GM11168 (cell line): ENCODE data around the gene ITM2A.

Experiments
- in situ Hi-C: fragments of 300-500 bp; cut with MboI; formaldehyde crosslinking; loops from one replicate; pipeline ENCODE4 v1.12.0; 2022; ENCODE audit warnings: low sequenced_read_pairs; ENCODE audit not compliant: unreplicated experiment

ITM2A gene

DNA sequence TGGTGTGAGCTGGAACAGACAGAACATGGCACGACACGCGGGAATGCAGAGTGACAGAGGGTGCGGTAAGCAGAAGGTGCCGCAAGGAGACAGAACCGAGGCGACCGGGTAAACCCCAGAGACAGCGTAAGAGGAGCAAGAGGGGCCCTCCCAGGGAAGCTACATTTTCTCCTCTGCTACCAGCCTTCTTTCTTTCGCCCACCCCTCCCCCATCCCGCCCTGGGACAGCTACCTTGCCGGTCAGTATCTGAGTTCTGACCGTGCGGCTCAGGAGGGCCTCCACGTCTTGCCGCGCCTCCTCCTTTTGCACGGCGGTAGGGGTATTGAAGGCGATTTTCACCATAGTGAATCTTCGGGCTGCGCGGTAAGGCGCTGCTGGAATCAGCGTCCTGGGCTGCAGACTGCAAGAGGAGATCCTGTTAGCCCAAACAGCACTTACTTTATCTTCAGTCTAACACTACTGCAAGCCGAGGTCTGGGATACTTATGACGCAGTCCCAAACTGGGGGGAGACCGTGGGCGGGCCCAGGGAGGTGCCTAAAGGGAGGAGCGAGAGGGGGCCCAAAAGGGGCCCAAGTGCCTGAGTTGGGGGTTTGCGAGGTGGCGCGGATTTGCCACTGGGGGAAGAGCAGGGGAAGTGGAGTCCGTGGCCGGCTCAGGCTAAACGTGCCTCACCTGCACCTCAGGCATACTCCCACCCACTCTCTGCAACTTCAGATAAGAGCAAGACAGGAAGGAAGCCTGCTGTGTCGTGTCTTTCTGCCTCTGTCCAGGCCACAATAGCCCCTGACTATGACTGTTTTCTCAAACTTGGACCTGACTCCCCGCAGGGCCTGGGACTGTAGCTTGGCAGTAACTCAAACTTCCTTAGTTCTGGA, at the start of gene ITM2A:
TSS of gene ITM2A (minus strand) at position 462 of the 877 bp plus-strand sequence. CDS start at position 343, 119 bp downstream.
- in situ Hi-C loops, result no loop called here

GRCh38 chrX:79415056-79415455, 47.9 kb upstream of the ITM2A start:
- in situ Hi-C loops, result no loop called here

GRCh38 chrX:79413963-79414362, 46.8 kb upstream of the ITM2A start:
- in situ Hi-C loops, result no loop called here

DNA sequence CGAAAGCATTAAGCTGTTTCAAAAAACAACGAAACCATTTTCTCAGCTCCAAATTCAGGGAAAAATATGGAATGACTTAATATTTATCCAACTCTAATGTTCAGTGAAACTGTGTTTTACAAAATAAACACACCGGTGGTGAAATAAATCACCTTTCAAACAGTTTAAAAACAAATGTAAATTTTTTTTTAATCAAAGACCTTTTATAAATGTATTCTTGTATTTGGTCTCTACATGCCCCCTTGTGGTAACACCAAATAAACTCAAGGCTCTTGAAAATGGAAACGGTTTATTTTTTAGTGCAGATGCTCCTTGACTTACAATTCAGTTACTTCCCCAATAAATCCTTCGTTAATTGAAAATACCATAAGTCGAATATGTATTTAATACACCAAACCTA, 45.8 kb upstream of the ITM2A start:
- in situ Hi-C loops, result no loop called here

GRCh38 chrX:79412166-79412565, 45.0 kb upstream of the ITM2A start:
- in situ Hi-C loops, result no loop called here

- in situ Hi-C loops, result no loop called here
These were observed 42.5 kb upstream of the ITM2A start for GRCh38 chrX:79409657-79410056.

DNA sequence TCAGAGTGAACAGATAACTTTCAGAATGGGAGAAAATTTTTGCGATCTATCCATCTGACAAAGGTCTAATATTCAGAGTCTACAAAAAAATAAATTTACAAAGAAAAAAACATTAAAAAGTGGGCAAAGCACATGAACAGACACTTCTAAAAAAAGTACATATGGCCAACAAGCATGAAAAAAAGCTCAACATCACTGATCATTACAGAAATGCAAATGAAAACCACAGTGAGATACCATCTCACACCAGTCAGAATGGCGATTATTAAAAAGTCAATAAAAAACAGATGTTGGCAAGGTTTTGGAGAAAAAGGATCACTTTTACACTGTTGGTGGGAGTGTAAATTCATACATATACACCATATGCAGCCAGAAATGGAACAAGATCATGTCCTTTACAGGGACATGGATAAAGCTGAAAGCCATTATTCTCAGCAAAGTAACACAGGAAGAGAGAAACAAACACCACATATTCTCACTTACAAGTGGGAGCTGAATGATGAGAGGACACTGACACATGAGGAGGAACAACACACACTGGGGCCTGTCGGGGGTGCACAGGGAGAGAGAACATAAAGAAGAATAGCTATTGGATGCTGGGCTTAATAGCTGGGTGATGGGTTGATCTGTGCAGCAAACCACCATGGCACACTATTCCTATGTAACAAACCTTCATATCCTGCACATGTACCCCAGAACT, 41.6 kb upstream of the ITM2A start:
- in situ Hi-C loops, result no loop called here

DNA sequence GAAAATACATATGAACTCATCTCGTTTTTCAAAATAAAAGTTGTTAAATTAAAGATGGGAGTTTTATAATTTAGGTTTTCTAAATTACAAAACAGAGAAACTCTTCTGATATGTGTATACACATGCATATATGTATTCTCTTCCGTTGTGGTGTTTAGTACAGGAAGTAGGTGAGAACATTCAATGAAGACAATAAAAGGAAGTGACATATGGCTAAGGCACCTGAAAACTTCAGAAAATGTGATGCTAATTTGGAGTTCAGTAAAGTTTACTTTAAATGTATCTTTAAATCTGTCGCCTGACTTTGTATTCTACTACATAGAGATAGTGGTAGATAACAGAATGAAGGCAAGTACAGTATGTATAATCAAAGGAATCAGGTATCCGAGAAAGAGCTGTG, 33.5 kb upstream of the ITM2A start:
- in situ Hi-C loops, result no loop called here

GRCh38 chrX:79375340-79375739, 8.2 kb upstream of the ITM2A start:
- in situ Hi-C loops, result no loop called here

DNA sequence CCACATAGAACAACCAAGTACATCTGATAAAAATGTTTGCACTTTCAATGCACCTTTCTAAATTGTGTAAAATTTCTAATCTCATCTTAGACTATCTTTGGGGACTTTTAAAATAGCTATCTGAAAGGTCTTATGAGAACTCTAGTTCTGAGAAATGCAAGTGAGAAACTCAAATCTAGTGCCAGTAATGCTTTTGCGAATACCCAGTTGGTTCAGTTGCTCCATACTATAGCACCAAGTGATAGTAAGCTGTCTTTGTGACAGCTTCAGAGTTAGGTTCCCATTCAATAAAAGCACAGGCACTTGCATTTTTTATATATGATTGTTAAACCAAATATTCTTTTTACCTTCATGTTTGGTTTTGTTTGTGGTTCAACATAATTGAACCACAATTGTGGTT, 4.5 kb upstream of the ITM2A start:
- in situ Hi-C loops, result no loop called here

DNA sequence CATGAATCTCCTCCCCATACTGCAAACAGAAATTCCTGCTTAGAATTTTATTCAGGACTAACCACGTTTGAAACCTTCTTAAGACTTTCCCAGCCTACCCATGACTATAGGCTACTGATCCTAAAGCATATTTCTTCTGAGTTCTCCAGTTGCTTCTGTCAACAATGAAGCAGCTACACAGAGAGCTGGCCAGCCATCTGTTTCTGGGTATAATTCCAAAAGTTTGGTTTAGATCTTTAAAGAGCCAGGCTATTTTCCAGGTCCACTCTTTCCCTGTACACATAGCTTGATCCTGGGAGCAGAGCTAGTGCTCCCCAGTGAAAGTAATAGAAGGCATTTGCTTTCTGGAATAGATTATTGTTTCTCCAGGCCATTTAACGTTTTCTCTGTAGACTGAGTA, 4.0 kb upstream of the ITM2A start:
- in situ Hi-C loops, result no loop called here

- in situ Hi-C loops, result no loop called here
These were observed 2.7 kb upstream of the ITM2A start for GRCh38 chrX:79369871-79370270.

DNA sequence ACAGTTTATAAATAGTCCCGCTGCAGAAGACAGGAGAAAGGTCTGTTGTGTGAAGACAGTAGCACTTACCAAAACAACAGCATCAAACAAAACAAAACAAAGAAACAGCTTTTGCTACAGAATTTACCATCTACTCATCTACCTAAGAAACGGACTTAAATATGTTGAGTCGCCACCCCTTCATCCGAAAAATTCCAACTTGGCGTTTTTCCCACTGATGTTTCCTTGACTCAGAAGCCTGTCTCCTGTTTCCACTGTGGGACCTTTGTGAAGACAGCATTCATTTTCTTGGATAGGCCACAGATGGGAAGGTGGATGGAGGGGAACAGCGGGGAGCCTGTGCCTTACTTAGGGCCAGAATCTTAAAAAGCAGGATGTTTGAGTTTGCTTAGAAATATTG, 1.3 kb upstream of the ITM2A start:
- in situ Hi-C loops, result no loop called here

GRCh38 chrX:79367907-79368306, 773 bp upstream of the ITM2A start:
- in situ Hi-C loops, result no loop called here

- in situ Hi-C loops, result no loop called here
These were observed 620 bp downstream of the ITM2A start for GRCh38 chrX:79366556-79366872.

DNA sequence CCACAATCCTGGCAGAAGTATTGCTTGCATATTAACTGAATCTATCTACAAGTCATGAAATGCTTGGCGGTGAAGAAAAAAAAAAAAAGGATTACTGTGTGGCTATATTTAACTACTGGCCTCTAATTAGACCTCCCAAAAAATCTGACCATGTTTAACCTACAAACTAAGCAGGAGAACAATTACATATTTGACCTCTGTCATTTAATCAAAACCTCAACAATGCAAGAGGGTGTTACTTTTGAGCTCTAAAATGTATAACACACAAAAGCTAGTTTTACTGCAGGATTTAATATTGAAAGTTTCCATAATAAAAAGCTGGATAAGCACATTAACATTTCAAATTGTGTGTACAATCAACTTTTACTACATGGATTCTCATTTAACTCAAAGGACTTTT, 1.5 kb downstream of the ITM2A start:
- in situ Hi-C loops, result no loop called here

- in situ Hi-C loops, result no loop called here
These were observed 2.8 kb downstream of the ITM2A start for GRCh38 chrX:79364306-79364705.

DNA sequence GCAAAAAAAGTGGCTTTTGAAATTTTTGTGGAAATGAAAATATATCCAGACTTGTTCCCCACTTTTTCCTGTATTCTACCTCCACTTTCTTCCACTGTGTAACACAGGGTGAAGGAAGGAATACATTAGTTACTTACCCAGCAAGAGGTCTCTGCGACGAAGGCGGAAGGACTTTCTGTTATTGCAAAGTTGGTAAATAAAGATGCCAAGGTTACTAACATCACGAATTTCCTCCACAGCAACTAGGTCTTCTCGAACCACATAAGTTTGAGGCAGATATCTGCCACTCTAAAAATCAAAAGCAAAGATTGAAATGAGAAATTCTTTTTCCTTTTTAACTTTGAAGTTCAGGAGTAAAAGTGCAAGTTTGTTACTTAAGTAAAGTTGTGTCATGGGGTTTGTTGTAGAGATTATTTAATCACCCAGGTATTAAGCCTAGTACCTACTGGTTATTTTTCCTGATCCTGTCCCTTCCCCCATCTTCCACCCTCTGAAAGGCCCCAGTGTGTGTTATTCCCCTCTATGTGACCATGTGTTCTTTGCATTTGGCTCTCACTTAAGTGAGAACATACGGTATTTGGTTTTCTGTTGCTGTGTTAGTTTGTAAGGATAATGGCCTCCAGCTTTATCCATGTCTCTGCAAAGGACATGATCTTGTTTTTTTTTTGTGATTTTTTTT, 5.8 kb downstream of the ITM2A start:
- in situ Hi-C loops, result no loop called here

- in situ Hi-C loops, result no loop called here
These were observed 30.0 kb downstream of the ITM2A start for GRCh38 chrX:79336869-79337815.

GRCh38 chrX:79330022-79330421, 37.1 kb downstream of the ITM2A start:
- in situ Hi-C loops, result no loop called here
